HepG2 (cell line): ENCODE measurements around the gene DEFB129. TPM values are rescaled to one million over a fixed set of nuclear protein-coding genes. Genes with fewer than 3 reads are reported as not detected.
A peak's percentile ranks its signal among the peaks of the same experiment; 100 is the strongest.

Experiments
- ARNTL ChIP-seq: sonication (generic); formaldehyde crosslinking; IDR thresholded peaks from 2 replicates; pipeline ENCODE4 v1.4.0; 2020; ENCODE audit warnings: mild to moderate bottlenecking, missing genetic modification reagents
- EED ChIP-seq: sonication (generic); formaldehyde crosslinking; IDR thresholded peaks from 2 replicates; pipeline ENCODE4 v1.5.0; 2020; ENCODE audit warnings: mild to moderate bottlenecking, missing genetic modification reagents
- FOXO1 ChIP-seq: sonication (generic); formaldehyde crosslinking; IDR thresholded peaks from 2 replicates; pipeline ENCODE4 v1.4.0; 2020; ENCODE audit warnings: missing genetic modification reagents
- GPN1 ChIP-seq: sonication (generic); formaldehyde crosslinking; IDR thresholded peaks from 2 replicates; pipeline ENCODE4 v1.5.1; 2020; ENCODE audit warnings: missing genetic modification reagents, borderline replicate concordance
- MATR3 ChIP-seq: sonication (generic); formaldehyde crosslinking; IDR thresholded peaks from 2 replicates; pipeline ENCODE4 v1.4.0; 2020; ENCODE audit warnings: missing genetic modification reagents
- MEF2D ChIP-seq: sonication (generic); formaldehyde crosslinking; IDR thresholded peaks from 2 replicates; pipeline ENCODE4 v1.5.1; 2020; ENCODE audit warnings: mild to moderate bottlenecking, missing genetic modification reagents
- NFKBIZ ChIP-seq: IDR thresholded peaks from 2 replicates; pipeline ENCODE4 v1.6.1; 2018; ENCODE audit warnings: missing genetic modification reagents, missing compliant biosample characterization
- PITX1 ChIP-seq: sonication (generic); formaldehyde crosslinking; IDR thresholded peaks from 2 replicates; pipeline ENCODE4 v1.5.1; 2020; ENCODE audit warnings: mild to moderate bottlenecking, missing genetic modification reagents
- SYNCRIP ChIP-seq: fragments of 200-400 bp; formaldehyde crosslinking; IDR thresholded peaks from 2 replicates; pipeline ENCODE4 v1.6.1; 2018; ENCODE audit warnings: mild to moderate bottlenecking, low read depth, low read length; ENCODE audit not compliant: insufficient read depth
- TEAD3 ChIP-seq: optimal IDR thresholded peaks from 2 replicates; pipeline ENCODE3; 2016; ENCODE audit warnings: borderline replicate concordance
- U2AF1 ChIP-seq: fragments of 200-400 bp; formaldehyde crosslinking; optimal IDR thresholded peaks from 2 replicates; pipeline ENCODE3; 2017; ENCODE audit warnings: mild to moderate bottlenecking, low read depth, low read length
- ZBTB33 ChIP-seq: sonication (generic); formaldehyde crosslinking; IDR thresholded peaks from 2 replicates; pipeline ENCODE4 v1.4.0; 2020; ENCODE audit warnings: missing genetic modification reagents
- ZBTB8A ChIP-seq: sonication (generic); formaldehyde crosslinking; IDR thresholded peaks from 2 replicates; pipeline ENCODE4 v1.4.0; 2020; ENCODE audit warnings: mild to moderate bottlenecking, low read depth, missing genetic modification reagents, borderline replicate concordance
- ZC3H4 ChIP-seq: sonication (generic); formaldehyde crosslinking; IDR thresholded peaks from 2 replicates; pipeline ENCODE4 v1.4.0; 2020; ENCODE audit warnings: missing genetic modification reagents, borderline replicate concordance
- ZNF101 ChIP-seq: sonication (generic); formaldehyde crosslinking; IDR thresholded peaks from 2 replicates; pipeline ENCODE4 v1.4.0; 2020; ENCODE audit warnings: mild to moderate bottlenecking, low read depth, missing genetic modification reagents, borderline replicate concordance
- ZNF124 ChIP-seq: sonication (generic); formaldehyde crosslinking; IDR thresholded peaks from 2 replicates; pipeline ENCODE4 v1.4.0; 2020; ENCODE audit warnings: missing genetic modification reagents
- ZNF281 ChIP-seq: sonication (generic); formaldehyde crosslinking; IDR thresholded peaks from 2 replicates; pipeline ENCODE4 v1.4.0; 2020; ENCODE audit warnings: missing genetic modification reagents, borderline replicate concordance
- ZNF337 ChIP-seq: sonication (generic); formaldehyde crosslinking; IDR thresholded peaks from 2 replicates; pipeline ENCODE4 v1.5.1; 2020; ENCODE audit warnings: missing genetic modification reagents, low read depth, mild to moderate bottlenecking, borderline replicate concordance
- ZNF44 ChIP-seq: sonication (generic); formaldehyde crosslinking; IDR thresholded peaks from 2 replicates; pipeline ENCODE4 v1.5.1; 2020; ENCODE audit warnings: mild to moderate bottlenecking, missing genetic modification reagents
- ZNF577 ChIP-seq: sonication (generic); formaldehyde crosslinking; IDR thresholded peaks from 2 replicates; pipeline ENCODE4 v1.4.0; 2020; ENCODE audit warnings: mild to moderate bottlenecking, low read depth, missing genetic modification reagents, borderline replicate concordance
- ZNF629 ChIP-seq: sonication (generic); formaldehyde crosslinking; conservative IDR thresholded peaks from 2 replicates; pipeline ENCODE4 v1.5.0; 2020; ENCODE audit warnings: missing genetic modification reagents
- ZSCAN12 ChIP-seq: sonication (generic); formaldehyde crosslinking; IDR thresholded peaks from 2 replicates; pipeline ENCODE4 v1.9.0; 2021; ENCODE audit warnings: mild to moderate bottlenecking, missing genetic modification reagents
- ZSCAN21 ChIP-seq: sonication (generic); formaldehyde crosslinking; IDR thresholded peaks from 2 replicates; pipeline ENCODE4 v1.8.0; 2022; ENCODE audit warnings: mild to moderate bottlenecking, missing genetic modification reagents, moderate library complexity, borderline replicate concordance
- polyA plus RNA-seq, 8 experiments: library from polyadenylated mRNA; depleted of rRNA in 3 of 8; stranded (reverse) in 7 of 8; unstranded in 1 of 8; fragments of >200 nt; fragmentation: Illumina TruSeq in 4 of 8; extraction: Trizol in 4 of 8; gene quantifications; 2 replicates each; pipeline versions ENCODE4 v1.2.1 to v1.2.3, GENCODE V29; 2011 to 2016; ENCODE audit warnings: low read depth in 4 of 8, missing spikeins in 1 of 8, mixed read lengths in 1 of 8; ENCODE audit not compliant: insufficient read depth in 1 of 8
- total RNA-seq, 5 experiments: library from RNA; depleted of rRNA; stranded (reverse); fragments of >200 nt; fragmentation: Illumina TruSeq; extraction: Trizol; gene quantifications; 2 replicates each; pipeline ENCODE4 v1.2.3, GENCODE V29; 2016; ENCODE audit warnings: low read depth in 1 of 5
- TF ChIP-seq, protein P1 (sequence below): IDR thresholded peaks from 2 replicates; pipeline ENCODE4 v1.6.1; 2012; ENCODE audit warnings: inconsistent platforms

DEFB129 gene
- total and polyA plus RNA-seq, 2 of the 13 experiments (the other 11 are each of a cell fraction or from before 2014, with no cell fraction given), result not detected

GRCh38 chr20:266596-267562 lies 39.8 kb downstream of the DEFB129 start (continued):
- TF ChIP-seq MEF2D (CRISPR knock-in tag) (peak; percentile 86), SYNCRIP (no peak), U2AF1 (peak; percentile 87), ZC3H4 (CRISPR knock-in tag) (no peak), TEAD3 (peak; percentile 98), EED (CRISPR knock-in tag) (peak; percentile 99), MATR3 (CRISPR knock-in tag) (no peak), ZNF337 (CRISPR knock-in tag) (peak; percentile 72; the same call in 1 of the 2 replicates), PITX1 (CRISPR knock-in tag) (peak; percentile 85), GPN1 (CRISPR knock-in tag) (peak; percentile 88; the same call in 1 of the 2 replicates), ARNTL (CRISPR knock-in tag) (peak; percentile 90), ZSCAN12 (peak; percentile 63; the same call in 1 of the 2 replicates), ZBTB8A (CRISPR knock-in tag) (peak; percentile 87), ZNF124 (CRISPR knock-in tag) (peak; percentile 97), ZSCAN21 (CRISPR knock-in tag) (peak; percentile 64; the same call in 1 of the 2 replicates), ZNF577 (CRISPR knock-in tag) (no peak), FOXO1 (CRISPR knock-in tag) (peak; percentile 65), NFKBIZ (CRISPR knock-in tag) (peak; percentile 63; the same call in 1 of the 2 replicates), ZNF629 (0 out of 2 replicates have a peak, but pooled peaks have one; percentile 41), ZNF101 (CRISPR knock-in tag) (peak; percentile 95; the same call in 1 of the 2 replicates), ZBTB33 (CRISPR knock-in tag) (peak; percentile 76), ZNF44 (CRISPR knock-in tag) (no peak), ZNF281 (CRISPR knock-in tag) (peak; percentile 50; the same call in 1 of the 2 replicates)
- TF ChIP-seq, protein P1, sequence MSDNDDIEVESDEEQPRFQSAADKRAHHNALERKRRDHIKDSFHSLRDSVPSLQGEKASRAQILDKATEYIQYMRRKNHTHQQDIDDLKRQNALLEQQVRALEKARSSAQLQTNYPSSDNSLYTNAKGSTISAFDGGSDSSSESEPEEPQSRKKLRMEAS, result peak; percentile 96
